GM12874 (cell line): ENCODE measurements around the gene FANCC.

Experiments
- CTCF ChIP-seq: IDR thresholded peaks from 2 replicates; pipeline ENCODE4 v1.5.1; 2011; ENCODE audit warnings: low read depth, mild to moderate bottlenecking, control low read depth, low read length, moderate library complexity; ENCODE audit not compliant: insufficient read depth

Gene FANCC

GRCh38 chr9:95242613-95243012, 74.9 kb downstream of the FANCC start:
- TF ChIP-seq CTCF: no peak

- no peak for TF ChIP-seq CTCF
Observed at GRCh38 chr9:95239071-95239470, 78.4 kb downstream of the FANCC start.

GRCh38 chr9:95237336-95237735, 80.2 kb downstream of the FANCC start:
- no peak for TF ChIP-seq CTCF

- TF ChIP-seq CTCF: no peak
Observed at GRCh38 chr9:95230046-95230445, 87.5 kb downstream of the FANCC start.

GRCh38 chr9:95229230-95229915, 88.1 kb downstream of the FANCC start:
- TF ChIP-seq CTCF: no peak

- no peak for TF ChIP-seq CTCF
Observed at GRCh38 chr9:95226921-95227320, 90.6 kb downstream of the FANCC start.

- no peak for TF ChIP-seq CTCF
Observed at GRCh38 chr9:95225726-95226106, 91.8 kb downstream of the FANCC start.
